HL-60 (cell line): ENCODE data around the gene PIGH.
A peak's percentile ranks its signal among the peaks of the same experiment; 100 is the strongest.

ENCODE experiments used
- DNase-seq, 2 experiments: peaks; one replicate each; pipeline ENCODE4 v3.0.0-alpha.2; 2010 to 2020; ENCODE audit warnings: low read depth in 1 of 2, low spot score in 1 of 2
- H3K27ac ChIP-seq: fragments of 250-450 bp; sonication (Bioruptor Pico); replicated peaks from 2 replicates; pipeline ENCODE4 v1.5.1; 2020; ENCODE audit warnings: mild to moderate bottlenecking, moderate library complexity
- H3K27me3 ChIP-seq: fragments of 250-450 bp; sonication (Bioruptor Pico); 2 replicates; pipeline ENCODE4 v1.5.1; 2021; ENCODE audit warnings: mild to moderate bottlenecking, moderate library complexity; ENCODE audit not compliant: insufficient read depth, poor library complexity, severe bottlenecking
- H3K4me3 ChIP-seq: replicated peaks from 2 replicates; pipeline ENCODE4 v1.5.1; 2011; ENCODE audit warnings: mild to moderate bottlenecking, control low read depth, low read length; ENCODE audit not compliant: insufficient read depth
- GABPA ChIP-seq: IDR thresholded peaks from 2 replicates; pipeline ENCODE4 v1.6.1; 2012; ENCODE audit warnings: low read depth
- POLR2AphosphoS5 ChIP-seq: IDR thresholded peaks from 2 replicates; pipeline ENCODE4 v1.6.1; 2012; ENCODE audit warnings: low read depth
- SPI1 ChIP-seq: IDR thresholded peaks from 2 replicates; pipeline ENCODE4 v1.6.1; 2012; ENCODE audit warnings: low read depth, mild to moderate bottlenecking, borderline replicate concordance
- TF ChIP-seq, protein P1 (sequence below): IDR thresholded peaks from 2 replicates; pipeline ENCODE4 v1.6.1; 2012; ENCODE audit warnings: low read depth; ENCODE audit not compliant: insufficient replicate concordance
- TF ChIP-seq, protein P2 (sequence below): IDR thresholded peaks from one replicate; pipeline ENCODE4 v1.5.1; 2011; ENCODE audit warnings: low read length, control low read depth, inconsistent platforms; ENCODE audit not compliant: insufficient read depth

The PIGH gene

DNA sequence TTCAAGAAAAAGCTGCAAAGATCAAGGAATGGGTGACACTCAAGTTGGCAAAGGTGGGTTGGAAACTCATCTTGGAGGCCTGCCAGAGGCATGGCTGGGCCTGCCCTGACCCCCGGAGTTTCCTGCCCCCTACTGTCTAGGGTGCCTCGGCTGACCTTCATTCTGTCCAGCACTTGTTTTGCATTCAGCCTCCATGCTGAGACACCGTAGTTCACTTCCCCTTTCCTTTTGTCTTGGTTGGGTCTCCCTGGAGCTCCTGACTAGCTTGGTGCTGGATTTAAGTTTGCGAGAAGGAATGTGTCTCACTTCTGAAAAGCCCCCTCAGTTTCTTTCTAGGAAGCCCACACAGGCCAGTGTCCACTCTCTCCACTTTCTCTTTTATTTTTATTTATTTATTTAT lies 40.4 kb downstream of the PIGH start:
- no peak for DNase-seq
- Histone ChIP-seq H3K4me3 (no peak overlapping the region), H3K27ac (no peak overlapping the region), H3K27me3 (no peaks in the 10 kb centered on the region)
- TF ChIP-seq, protein P1, sequence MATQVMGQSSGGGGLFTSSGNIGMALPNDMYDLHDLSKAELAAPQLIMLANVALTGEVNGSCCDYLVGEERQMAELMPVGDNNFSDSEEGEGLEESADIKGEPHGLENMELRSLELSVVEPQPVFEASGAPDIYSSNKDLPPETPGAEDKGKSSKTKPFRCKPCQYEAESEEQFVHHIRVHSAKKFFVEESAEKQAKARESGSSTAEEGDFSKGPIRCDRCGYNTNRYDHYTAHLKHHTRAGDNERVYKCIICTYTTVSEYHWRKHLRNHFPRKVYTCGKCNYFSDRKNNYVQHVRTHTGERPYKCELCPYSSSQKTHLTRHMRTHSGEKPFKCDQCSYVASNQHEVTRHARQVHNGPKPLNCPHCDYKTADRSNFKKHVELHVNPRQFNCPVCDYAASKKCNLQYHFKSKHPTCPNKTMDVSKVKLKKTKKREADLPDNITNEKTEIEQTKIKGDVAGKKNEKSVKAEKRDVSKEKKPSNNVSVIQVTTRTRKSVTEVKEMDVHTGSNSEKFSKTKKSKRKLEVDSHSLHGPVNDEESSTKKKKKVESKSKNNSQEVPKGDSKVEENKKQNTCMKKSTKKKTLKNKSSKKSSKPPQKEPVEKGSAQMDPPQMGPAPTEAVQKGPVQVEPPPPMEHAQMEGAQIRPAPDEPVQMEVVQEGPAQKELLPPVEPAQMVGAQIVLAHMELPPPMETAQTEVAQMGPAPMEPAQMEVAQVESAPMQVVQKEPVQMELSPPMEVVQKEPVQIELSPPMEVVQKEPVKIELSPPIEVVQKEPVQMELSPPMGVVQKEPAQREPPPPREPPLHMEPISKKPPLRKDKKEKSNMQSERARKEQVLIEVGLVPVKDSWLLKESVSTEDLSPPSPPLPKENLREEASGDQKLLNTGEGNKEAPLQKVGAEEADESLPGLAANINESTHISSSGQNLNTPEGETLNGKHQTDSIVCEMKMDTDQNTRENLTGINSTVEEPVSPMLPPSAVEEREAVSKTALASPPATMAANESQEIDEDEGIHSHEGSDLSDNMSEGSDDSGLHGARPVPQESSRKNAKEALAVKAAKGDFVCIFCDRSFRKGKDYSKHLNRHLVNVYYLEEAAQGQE = no peak
- TF ChIP-seq GABPA (no peak), SPI1 (peak; percentile 66), POLR2AphosphoS5 (no peak)
- TF ChIP-seq, protein P2, sequence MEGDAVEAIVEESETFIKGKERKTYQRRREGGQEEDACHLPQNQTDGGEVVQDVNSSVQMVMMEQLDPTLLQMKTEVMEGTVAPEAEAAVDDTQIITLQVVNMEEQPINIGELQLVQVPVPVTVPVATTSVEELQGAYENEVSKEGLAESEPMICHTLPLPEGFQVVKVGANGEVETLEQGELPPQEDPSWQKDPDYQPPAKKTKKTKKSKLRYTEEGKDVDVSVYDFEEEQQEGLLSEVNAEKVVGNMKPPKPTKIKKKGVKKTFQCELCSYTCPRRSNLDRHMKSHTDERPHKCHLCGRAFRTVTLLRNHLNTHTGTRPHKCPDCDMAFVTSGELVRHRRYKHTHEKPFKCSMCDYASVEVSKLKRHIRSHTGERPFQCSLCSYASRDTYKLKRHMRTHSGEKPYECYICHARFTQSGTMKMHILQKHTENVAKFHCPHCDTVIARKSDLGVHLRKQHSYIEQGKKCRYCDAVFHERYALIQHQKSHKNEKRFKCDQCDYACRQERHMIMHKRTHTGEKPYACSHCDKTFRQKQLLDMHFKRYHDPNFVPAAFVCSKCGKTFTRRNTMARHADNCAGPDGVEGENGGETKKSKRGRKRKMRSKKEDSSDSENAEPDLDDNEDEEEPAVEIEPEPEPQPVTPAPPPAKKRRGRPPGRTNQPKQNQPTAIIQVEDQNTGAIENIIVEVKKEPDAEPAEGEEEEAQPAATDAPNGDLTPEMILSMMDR = no peak

DNA sequence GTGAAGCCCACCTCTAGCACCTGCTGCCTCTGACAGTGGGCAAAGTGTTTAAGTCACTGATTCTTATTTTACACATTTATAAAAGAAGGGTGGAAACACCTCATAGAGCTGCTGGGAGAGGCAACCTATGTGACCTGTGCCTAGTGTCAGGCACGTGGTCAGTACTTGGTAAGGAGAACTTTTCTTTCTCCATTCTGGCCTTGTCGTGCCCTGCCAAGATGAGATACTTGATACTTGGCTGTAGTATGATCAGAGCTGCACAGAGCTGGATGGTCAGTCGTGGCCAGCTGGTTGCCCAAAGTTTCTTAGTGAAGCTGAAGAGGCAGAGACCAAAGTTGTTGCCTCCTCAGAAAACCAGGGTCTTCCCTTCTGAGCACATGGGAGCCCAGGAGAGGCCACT lies 42.4 kb downstream of the PIGH start:
- no peak for DNase-seq
- TF ChIP-seq, protein P1 = no peak
- Histone ChIP-seq H3K27me3 (no peaks in the 10 kb centered on the region), H3K4me3 (no peak overlapping the region), H3K27ac (no peak overlapping the region)

DNA sequence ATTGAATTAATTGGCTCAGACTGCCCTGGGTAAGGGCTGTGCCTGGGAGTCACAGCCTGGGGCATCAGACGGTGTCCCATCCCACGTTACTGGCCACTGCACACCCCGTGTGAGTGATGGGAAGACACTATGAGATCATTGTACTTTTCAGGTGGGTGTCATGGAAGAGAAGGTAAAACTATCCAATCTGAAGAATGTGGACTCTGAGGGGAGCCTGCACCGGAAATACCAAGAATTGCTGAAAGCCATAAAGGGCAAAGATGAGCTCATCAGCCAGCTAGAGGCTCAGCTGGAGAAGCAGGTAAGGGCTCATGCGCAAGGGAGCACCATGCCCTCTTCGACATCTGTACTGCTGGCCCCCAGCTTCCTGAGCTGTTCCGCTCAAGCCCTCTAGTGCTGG lies 43.0 kb downstream of the PIGH start:
- no peaks in the 10 kb centered on the region for H3K27me3 ChIP-seq
- no peak for TF ChIP-seq POLR2AphosphoS5
- no peak for TF ChIP-seq GABPA
- no peak for TF ChIP-seq SPI1
- TF ChIP-seq, protein P2 = no peak
- TF ChIP-seq, protein P1 = no peak
- no peak overlapping the region for H3K27ac ChIP-seq

DNA sequence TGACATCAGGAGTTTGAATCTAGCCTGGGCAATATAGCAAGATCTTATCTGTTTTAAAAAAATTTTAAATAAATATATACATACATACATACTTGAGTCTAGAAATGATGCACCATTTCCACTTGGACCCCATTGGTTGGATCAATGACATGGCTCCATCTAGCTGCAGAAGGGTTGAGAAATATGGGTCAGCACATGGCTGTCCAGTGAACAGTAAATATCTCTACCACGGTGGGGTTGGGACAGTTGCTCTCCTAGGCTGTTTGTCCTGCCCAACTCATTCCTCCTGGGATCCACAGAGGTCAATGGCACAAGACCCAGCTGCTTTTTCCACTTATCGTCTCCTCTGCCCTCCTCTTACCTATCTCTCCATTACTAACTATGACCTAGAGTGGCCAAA lies 43.4 kb downstream of the PIGH start:
- TF ChIP-seq, protein P1 = no peak
- no peak for TF ChIP-seq GABPA
- no peak for TF ChIP-seq SPI1
- TF ChIP-seq POLR2AphosphoS5 = no peak
- TF ChIP-seq, protein P2 = no peak
- Histone ChIP-seq H3K27ac (no peak overlapping the region), H3K27me3 (no peaks in the 10 kb centered on the region), H3K4me3 (no peak overlapping the region)
- no peak for DNase-seq

More for the DNA sequence above, 43.0 kb downstream of the PIGH start:
- no peak overlapping the region for H3K4me3 ChIP-seq
- DNase-seq = no peak
